ENCODE data around the gene AOC1. TPM values are rescaled to one million over a fixed set of nuclear protein-coding genes. Genes with fewer than 3 reads are reported as not detected.

The AOC1 gene
- total and polyA plus RNA-seq, 10 donors: 0.03 to 2.5 (median 0.74) TPM; not detected in 2

GRCh38 chr7:150835702-150836280 is 16.5 kb upstream of the AOC1 start:
- Histone ChIP-seq H3K27me3 (replicated peaks in 1 of 7) (peaks cover 0 to 12% (median 0%) of the 10 kb centered on the region in 7 donors), H3K27ac (no peak overlapping the region), H3K36me3 (no peaks in the 10 kb centered on the region), H3K9me3 (no peaks in the 10 kb centered on the region), H3K4me3 (no peak overlapping the region), H3K4me1 (no peaks in the 10 kb centered on the region)
- 76 to 89% (median 81%) methylated on average over 5 to 6 of the region's 6 CpGs for WGBS, 5 donors
- DNase-seq: no peak
- intact Hi-C loops (cut with DNase I; ENCODE audit: low total_unique reads): no loop called here
- no peak for TF ChIP-seq POLR2AphosphoS5 (IDR thresholded peaks at IDR 0.05)
- no peak for TF ChIP-seq CTCF (IDR thresholded peaks at IDR 0.05 in 8 of 11, conservative IDR thresholded peaks at IDR 0.05 in 3 of 11)
- no peak for TF ChIP-seq POLR2A (IDR thresholded peaks at IDR 0.05)

- no peak for DNase-seq
- WGBS, 5 donors: 75 to 91% (median 86%) methylated on average over 7 of the region's 7 CpGs
- intact Hi-C loops (cut with DNase I; ENCODE audit: low total_unique reads): no loop called here
- Histone ChIP-seq H3K4me3 (no peak overlapping the region), H3K4me1 (no peaks in the 10 kb centered on the region), H3K36me3 (no peaks in the 10 kb centered on the region), H3K9me3 (peaks cover 0 to 10% (median 0%) of the 10 kb centered on the region in 8 donors), H3K27me3 (replicated peaks in 1 of 7) (no peaks in the 10 kb centered on the region), H3K27ac (no peak overlapping the region)
- TF ChIP-seq POLR2AphosphoS5 (IDR thresholded peaks at IDR 0.05) (no peak), CTCF (IDR thresholded peaks at IDR 0.05 in 8 of 11, conservative IDR thresholded peaks at IDR 0.05 in 3 of 11) (no peak), POLR2A (IDR thresholded peaks at IDR 0.05) (no peak)
These were observed 13.2 kb upstream of the AOC1 start for GRCh38 chr7:150838965-150839650.

- no peak overlapping the region for H3K4me3 ChIP-seq
- no peak for DNase-seq
- TF ChIP-seq CTCF (IDR thresholded peaks at IDR 0.05 in 8 of 11, conservative IDR thresholded peaks at IDR 0.05 in 3 of 11) (no peak), POLR2AphosphoS5 (IDR thresholded peaks at IDR 0.05) (no peak), POLR2A (IDR thresholded peaks at IDR 0.05) (no peak)
- 86 to 96% (median 89%) methylated on average over 1 to 3 of the region's 3 CpGs for WGBS, 5 donors
- no peaks in the 10 kb centered on the region for H3K36me3 ChIP-seq
- intact Hi-C loops (cut with DNase I; ENCODE audit: low total_unique reads): no loop called here
- H3K27me3 ChIP-seq (replicated peaks in 1 of 7): no peaks in the 10 kb centered on the region
- no peak overlapping the region for H3K27ac ChIP-seq
- no peaks in the 10 kb centered on the region for H3K4me1 ChIP-seq
- H3K9me3 ChIP-seq: peaks cover 0 to 10% (median 0%) of the 10 kb centered on the region in 8 donors
These were observed 10.3 kb upstream of the AOC1 start for GRCh38 chr7:150842018-150842417.

GRCh38 chr7:150842716-150843115 is 9.6 kb upstream of the AOC1 start:
- TF ChIP-seq POLR2AphosphoS5 (IDR thresholded peaks at IDR 0.05) (no peak), POLR2A (IDR thresholded peaks at IDR 0.05) (no peak), CTCF (IDR thresholded peaks at IDR 0.05 in 8 of 11, conservative IDR thresholded peaks at IDR 0.05 in 3 of 11) (no peak)
- Histone ChIP-seq H3K27me3 (replicated peaks in 1 of 7) (no peaks in the 10 kb centered on the region), H3K27ac (no peak overlapping the region), H3K9me3 (peaks cover 0 to 10% (median 0%) of the 10 kb centered on the region in 8 donors), H3K4me3 (no peak overlapping the region), H3K36me3 (no peaks in the 10 kb centered on the region), H3K4me1 (no peaks in the 10 kb centered on the region)
- no peak for DNase-seq
- intact Hi-C loops (cut with DNase I; ENCODE audit: low total_unique reads): no loop called here
- WGBS, 5 donors: 61 to 94% (median 78%) methylated on average over 4 of the region's 4 CpGs
